GM21786 (cell line): ENCODE results near the gene PRPH.
"Not testable (repeated sequence)": the region's sequence is repeated elsewhere in the genome, so short reads cannot be mapped to it uniquely, and the experiment has no call there.

Experiments
- ATAC-seq: cut with Tn5 transposase; IDR thresholded peaks from one replicate; pipeline ENCODE4 v1.9.1; 2021; ENCODE audit not compliant: unreplicated experiment

PRPH gene

GRCh38 chr12:49276304-49277290, 18.4 kb upstream of the PRPH start:
- no peak for ATAC-seq

- ATAC-seq: no peak
Measured at GRCh38 chr12:49277466-49277865, 17.5 kb upstream of the PRPH start.

GRCh38 chr12:49279706-49280159, 15.2 kb upstream of the PRPH start:
- ATAC-seq: no peak

GRCh38 chr12:49280545-49280944, 14.4 kb upstream of the PRPH start:
- ATAC-seq: not testable (repeated sequence)

DNA sequence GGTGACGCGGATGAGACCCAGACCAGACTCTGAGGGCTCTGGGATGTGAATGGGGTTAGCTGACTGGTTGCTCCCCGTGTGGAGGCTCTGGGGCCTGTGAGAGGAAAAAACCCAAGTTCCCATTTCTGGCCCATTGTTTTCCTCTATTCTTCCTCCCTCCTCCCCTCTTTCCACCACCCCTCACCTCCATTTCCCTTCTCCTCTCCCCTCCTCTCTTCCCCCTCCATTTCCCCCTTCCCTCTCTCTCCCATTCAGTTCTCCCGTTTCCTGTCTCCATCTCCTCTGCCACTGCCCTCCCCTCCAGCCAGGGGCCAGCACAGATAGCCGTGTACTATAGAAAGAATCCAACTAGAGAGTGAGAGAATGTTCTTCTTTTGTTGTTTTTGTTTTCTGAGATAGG, 12.6 kb upstream of the PRPH start:
- ATAC-seq: no peak

GRCh38 chr12:49282740-49283375, 12.1 kb upstream of the PRPH start:
- ATAC-seq: not testable (repeated sequence)

GRCh38 chr12:49283541-49284429, 11.2 kb upstream of the PRPH start:
- no peak for ATAC-seq

GRCh38 chr12:49284672-49285071, 10.3 kb upstream of the PRPH start:
- ATAC-seq: no peak

DNA sequence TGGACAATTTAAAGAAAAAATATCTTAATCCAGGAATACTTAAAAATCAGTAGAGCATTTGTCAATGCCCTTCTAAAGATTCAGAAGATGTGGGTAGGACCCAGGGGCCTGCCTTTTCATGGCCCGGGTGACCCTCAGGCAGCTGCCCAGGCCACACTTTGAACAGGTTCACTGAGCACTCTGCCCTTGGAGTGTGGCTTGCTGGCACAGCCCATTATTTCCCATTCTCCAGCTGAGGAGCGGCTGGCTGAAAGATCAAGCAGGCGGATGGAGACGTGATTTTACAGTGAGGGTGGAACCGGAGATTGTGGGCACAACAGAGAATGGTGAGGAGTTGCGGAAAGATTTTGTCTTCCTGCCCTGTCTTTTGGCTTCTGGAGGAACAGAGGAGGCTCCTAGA, 7.1 kb upstream of the PRPH start:
- no peak for ATAC-seq

GRCh38 chr12:49288412-49288853, 6.5 kb upstream of the PRPH start:
- no peak for ATAC-seq

DNA sequence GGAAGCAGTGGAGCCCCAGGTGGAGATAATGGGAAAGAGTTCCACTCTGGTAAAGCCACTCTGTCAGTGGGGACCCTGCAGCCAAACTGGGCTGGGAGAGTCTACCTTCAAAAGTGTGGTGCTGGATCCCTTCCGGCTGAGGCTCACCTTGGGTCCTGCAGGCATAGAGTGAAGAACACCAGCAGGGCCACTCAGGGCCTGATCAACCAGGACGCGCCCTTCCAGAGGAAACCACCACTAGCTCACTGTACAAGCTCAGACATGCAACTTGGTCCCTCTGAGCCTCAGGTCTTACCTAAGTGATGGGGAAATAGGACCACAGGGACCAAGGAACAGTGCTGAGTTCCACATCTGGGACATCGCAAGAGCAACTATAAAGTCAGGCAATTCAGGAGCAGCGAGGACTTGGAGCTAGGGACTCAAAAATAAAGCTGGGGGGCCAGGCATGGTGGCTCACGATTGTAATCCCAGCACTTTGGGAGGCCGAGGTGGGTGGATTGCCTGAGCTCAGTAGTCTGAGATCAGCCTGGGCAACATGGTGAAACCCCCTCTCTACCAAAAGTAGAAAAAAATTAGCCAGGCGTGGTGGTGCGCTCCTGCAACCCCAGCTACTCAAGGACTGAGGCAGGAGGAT, 5.9 kb upstream of the PRPH start:
- no peak for ATAC-seq

- ATAC-seq: no peak
Measured at GRCh38 chr12:49292729-49293055, 2.3 kb upstream of the PRPH start.

- no peak for ATAC-seq
Measured at GRCh38 chr12:49293056-49293956, 1.6 kb upstream of the PRPH start.

DNA sequence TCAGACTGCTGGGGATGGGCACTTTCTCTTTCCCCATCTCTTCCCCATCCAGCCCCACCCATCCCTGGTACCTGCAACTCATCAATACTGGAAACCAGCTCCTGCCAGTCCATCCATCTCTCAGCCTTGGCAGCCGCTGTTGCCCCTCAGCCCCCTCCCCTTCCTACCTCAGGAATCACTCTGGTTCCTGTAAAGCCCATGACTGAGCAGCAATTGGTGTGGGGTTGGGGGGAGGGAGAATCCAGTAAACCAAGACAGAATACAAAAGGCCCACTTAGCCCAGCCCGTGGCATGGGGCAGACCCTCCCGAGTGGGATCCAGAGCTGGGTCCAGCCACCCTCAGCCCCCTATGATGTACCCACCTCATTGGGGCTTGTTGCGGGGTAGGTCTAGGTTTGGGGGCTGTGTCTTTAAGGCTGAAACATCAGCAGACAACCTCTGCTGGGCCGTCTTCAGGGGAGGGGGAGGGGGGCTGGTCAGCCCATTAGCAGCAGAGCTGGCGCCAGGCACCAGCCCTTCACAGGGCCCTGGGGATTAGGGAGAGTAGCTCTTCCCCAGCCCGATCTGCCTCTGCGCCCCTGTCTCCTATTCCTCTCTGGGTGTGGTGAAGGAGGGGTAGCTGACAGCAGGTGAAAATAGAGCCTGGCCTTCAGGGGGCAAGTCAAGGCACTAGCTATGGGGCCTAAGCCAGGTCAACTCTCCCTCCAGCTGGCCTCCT, 702 bp upstream of the PRPH start:
- no peak for ATAC-seq

GRCh38 chr12:49294804-49295081, 204 bp upstream of the PRPH start:
- no peak for ATAC-seq

DNA sequence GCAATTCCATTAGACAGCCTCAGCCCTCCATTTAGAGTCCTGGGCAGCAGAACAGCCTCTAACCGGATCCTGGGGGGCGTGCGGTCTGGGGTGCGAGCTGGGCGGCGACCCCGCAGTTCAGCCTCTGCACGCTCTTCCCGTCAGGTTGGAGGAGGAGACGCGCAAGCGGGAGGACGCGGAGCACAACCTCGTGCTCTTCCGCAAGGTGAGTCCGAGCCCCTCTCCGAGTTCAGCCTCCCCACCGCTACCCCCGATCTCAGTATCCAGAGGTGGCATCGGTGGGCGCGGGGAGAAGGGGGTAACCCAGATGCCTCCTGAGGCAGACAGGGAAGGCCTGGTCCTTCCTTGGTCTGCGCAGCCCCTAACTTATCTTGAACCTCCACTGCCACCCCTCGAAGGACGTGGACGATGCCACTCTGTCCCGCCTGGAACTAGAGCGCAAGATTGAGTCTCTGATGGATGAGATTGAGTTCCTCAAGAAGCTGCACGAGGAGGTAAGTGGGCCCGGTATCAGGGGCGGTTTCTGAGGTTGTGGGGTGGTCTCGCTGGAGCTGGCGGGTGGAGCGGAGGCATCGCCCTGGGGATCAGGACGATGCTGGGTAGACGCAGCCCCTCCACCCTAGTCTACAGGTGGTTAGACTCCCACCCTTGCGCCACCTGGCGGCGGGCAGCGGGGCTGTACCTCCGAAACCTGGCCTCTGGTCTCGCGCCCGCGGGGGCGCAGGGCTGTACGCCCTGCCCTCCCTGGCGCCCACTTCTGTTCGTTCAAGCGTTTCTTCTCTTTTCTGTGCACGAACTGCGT, 1.3 kb downstream of the PRPH start:
- no peak for ATAC-seq

GRCh38 chr12:49296836-49297694, 2.1 kb downstream of the PRPH start:
- no peak for ATAC-seq

DNA sequence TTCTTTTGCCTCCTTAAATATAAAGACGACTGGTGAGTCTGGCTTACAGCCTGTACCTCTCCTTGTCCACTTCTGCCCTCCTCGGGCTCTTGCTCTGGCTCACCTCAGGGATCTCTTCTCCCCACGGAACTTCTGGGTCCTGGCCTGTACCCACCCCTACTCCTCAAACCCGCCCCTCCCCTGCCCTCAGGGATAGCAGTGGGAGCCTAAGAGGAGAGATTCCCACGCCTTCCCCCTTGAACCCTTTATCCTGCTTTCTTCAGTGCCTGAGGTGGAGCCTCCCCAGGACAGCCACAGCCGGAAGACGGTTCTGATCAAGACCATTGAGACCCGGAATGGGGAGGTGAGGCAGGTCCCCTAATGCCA, 2.7 kb downstream of the PRPH start:
- ATAC-seq: no peak
